DMS53 (cell line): ENCODE data around the gene PCDHGA6.
"Not testable (repeated sequence)": the region's sequence is repeated elsewhere in the genome, so short reads cannot be mapped to it uniquely, and the experiment has no call there.

ENCODE experiments used
- DNase-seq: peaks from one replicate; lab custom pipeline; 2025; lab: John Stamatoyannopoulos, UW

The PCDHGA6 gene

DNA sequence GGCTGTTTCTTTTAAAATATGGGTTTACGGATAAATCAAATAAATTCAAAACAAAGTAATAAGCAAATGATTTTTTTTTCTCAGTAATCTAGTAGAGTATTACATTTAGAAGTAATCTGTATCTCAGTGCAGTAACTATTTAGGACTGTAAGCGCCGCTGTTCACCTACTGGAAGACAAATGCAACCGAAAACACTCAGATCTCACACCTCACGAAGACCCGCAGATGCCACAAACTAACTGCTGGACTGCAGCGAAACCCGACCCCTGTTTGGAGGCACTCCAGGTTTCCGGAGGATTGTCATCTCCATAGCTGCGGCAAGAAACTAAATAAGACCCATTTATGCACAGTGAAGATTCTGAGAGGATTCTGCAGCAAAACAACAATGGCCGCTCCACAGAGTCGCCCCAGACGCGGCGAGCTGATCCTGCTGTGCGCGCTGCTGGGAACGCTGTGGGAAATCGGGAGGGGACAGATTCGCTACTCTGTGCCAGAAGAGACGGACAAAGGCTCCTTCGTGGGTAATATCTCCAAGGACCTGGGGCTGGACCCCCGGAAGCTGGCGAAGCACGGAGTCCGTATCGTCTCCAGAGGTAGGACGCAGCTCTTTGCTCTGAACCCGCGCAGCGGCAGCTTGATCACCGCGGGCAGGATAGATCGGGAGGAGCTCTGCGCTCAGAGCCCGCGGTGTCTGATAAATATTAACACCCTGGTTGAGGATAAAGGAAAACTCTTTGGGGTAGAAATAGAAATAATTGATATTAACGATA lies 18.9 kb downstream of the PCDHGA6 start, which contains the start of gene PCDHGA8:
Gene PCDHGA8 (plus strand): TSS at position 205 of the 770 bp plus-strand sequence. CDS start 181 bp downstream, at position 386.
- peak; percentile 39 for DNase-seq

DNA sequence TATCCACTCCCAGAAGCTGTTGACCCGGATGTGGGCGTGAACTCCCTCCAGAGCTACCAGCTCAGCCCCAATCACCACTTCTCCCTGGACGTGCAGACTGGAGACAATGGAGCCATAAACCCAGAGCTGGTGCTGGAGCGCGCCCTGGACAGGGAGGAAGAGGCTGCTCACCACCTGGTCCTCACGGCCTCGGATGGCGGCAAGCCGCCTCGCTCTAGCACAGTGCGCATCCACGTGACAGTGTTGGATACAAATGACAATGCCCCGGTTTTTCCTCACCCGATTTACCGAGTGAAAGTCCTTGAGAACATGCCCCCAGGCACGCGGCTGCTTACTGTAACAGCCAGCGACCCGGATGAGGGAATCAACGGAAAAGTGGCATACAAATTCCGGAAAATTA lies 19.6 kb downstream of the PCDHGA6 start:
- no peak for DNase-seq

- not testable (repeated sequence) for DNase-seq
Measured at GRCh38 chr5:141394401-141395187, 20.9 kb downstream of the PCDHGA6 start.

- peak; percentile 67 for DNase-seq
Measured at GRCh38 chr5:141397756-141398551, 24.3 kb downstream of the PCDHGA6 start, which contains the start of gene PCDHGB5. Gene PCDHGB5, plus strand, starts transcription at chr5:141397947. Its CDS starts 181 bp downstream, at chr5:141398128.

GRCh38 chr5:141398608-141399007 lies 24.9 kb downstream of the PCDHGA6 start:
- no peak for DNase-seq

- no peak for DNase-seq
Measured at GRCh38 chr5:141399555-141400258, 26.0 kb downstream of the PCDHGA6 start.

DNA sequence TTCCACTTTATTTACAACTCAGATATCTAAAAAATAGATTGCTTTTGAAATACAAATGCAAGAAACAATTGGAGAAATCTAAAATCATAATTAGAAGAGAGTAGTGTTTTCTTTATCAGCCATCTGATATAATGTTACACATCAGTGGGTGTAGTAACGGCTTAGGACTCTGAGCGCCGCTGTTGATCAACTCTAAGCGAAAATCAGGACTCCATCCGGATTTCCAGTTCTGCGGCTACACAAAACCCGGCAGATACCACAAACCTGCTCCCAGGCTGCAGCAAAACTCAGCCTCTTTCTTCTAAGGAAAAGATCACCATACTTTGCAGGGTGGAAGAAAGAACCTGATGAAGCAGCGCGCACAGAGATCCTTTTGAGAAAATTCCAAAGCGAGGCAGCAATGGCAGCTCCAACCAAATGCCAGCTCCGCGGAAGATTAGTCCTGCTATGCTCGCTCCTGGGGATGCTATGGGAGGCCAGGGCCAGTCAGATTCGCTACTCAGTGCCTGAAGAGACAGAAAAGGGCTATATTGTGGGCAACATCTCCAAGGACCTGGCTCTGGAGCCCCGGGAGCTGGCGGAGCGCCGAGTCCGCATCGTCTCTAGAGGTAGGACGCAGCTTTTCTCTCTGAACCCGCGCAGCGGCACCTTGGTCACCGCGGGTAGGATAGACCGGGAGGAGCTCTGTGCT lies 29.0 kb downstream of the PCDHGA6 start, which contains the start of gene PCDHGA9:
Gene PCDHGA9 (plus strand): TSS at position 226 of the 691 bp plus-strand sequence. CDS start 175 bp downstream, at position 401.
- DNase-seq: peak; percentile 67

DNA sequence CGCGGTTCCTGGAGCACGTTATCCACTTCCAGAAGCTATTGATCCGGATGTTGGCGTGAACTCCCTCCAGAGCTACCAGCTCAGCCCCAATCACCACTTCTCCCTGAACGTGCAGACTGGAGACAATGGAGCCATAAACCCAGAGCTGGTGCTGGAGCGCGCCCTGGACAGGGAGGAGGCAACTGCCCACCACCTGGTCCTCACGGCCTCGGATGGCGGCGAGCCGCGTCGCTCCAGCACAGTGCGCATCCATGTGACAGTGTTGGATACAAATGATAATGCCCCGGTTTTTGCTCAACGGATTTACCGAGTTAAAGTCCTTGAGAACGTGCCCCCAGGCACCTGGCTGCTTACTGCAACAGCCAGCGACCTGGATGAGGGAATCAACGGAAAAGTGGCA lies 29.7 kb downstream of the PCDHGA6 start:
- no peak for DNase-seq

- DNase-seq: peak; percentile 78
Measured at GRCh38 chr5:141407790-141408505, 34.3 kb downstream of the PCDHGA6 start, which contains the start of gene PCDHGB6. Gene PCDHGB6, plus strand, starts transcription at chr5:141408021. Its CDS starts 182 bp downstream, at chr5:141408203.

DNA sequence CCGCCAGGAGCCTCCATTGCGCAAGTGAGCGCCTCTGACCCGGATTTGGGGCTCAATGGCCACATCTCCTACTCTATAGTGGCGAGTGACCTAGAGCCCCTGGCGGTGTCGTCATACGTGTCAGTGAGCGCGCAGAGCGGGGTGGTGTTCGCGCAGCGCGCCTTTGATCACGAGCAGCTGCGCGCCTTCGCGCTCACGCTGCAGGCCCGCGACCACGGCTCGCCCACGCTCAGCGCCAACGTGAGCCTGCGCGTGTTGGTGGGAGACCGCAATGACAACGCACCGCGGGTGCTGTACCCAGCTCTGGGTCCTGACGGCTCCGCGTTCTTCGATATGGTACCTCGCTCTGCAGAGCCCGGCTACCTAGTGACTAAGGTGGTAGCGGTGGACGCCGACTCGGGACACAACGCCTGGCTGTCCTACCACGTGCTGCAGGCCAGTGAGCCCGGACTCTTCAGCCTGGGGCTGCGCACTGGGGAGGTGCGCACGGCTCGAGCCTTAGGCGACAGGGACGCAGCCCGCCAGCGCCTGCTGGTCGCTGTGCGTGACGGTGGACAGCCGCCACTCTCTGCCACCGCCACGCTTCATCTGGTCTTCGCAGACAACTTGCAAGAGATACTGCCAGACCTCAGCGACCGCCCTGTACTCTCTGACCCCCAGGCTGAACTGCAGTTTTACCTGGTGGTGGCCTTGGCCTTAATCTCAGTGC lies 36.1 kb downstream of the PCDHGA6 start:
- DNase-seq: no peak

- no peak for DNase-seq
Measured at GRCh38 chr5:141411575-141411974, 37.9 kb downstream of the PCDHGA6 start.

- peak; percentile 86 for DNase-seq
Measured at GRCh38 chr5:141412854-141413539, 39.3 kb downstream of the PCDHGA6 start, which contains the start of gene PCDHGA10. Gene PCDHGA10, plus strand, starts transcription at chr5:141412987. Its CDS starts 189 bp downstream, at chr5:141413176.

DNA sequence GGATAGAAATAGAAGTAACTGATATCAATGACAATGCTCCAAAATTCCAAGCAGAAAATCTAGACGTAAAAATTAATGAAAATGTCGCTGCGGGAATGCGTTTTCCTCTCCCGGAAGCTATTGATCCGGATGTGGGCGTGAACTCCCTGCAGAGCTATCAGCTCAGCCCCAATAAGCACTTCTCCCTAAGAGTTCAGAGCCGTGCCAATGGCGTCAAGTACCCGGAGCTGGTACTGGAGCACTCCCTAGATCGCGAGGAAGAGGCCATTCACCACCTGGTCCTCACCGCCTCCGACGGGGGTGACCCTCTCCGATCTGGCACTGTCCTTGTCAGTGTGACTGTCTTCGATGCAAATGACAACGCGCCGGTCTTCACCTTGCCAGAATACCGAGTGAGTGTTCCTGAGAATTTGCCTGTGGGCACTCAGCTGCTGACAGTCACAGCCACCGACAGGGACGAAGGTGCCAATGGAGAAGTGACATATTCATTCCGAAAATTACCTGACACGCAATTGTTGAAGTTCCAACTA lies 39.9 kb downstream of the PCDHGA6 start:
- DNase-seq: no peak

DNA sequence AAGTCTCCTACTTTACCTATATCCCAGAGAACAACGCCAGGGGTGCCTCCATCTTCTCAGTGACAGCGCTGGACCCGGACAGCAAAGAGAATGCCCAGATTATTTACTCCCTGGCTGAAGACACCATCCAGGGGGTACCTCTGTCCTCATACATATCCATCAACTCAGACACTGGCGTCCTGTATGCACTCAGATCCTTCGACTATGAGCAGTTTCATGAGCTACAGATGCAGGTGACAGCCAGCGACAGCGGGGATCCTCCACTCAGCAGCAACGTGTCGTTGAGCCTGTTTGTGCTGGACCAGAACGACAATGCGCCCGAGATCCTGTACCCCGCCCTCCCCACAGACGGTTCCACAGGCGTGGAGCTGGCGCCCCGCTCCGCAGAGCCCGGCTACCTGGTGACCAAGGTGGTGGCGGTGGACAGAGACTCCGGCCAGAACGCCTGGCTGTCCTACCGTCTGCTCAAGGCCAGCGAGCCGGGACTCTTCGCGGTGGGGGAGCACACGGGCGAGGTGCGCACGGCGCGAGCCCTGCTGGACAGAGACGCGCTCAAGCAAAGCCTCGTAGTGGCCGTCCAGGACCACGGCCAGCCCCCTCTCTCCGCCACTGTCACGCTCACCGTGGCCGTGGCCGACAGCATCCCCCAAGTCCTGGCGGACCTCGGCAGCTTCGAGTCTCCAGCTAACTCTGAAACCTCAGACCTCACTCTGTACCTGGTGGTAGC lies 41.0 kb downstream of the PCDHGA6 start:
- not testable (repeated sequence) for DNase-seq

- not testable (repeated sequence) for DNase-seq
Measured at GRCh38 chr5:141415275-141415618, 41.6 kb downstream of the PCDHGA6 start.

DNA sequence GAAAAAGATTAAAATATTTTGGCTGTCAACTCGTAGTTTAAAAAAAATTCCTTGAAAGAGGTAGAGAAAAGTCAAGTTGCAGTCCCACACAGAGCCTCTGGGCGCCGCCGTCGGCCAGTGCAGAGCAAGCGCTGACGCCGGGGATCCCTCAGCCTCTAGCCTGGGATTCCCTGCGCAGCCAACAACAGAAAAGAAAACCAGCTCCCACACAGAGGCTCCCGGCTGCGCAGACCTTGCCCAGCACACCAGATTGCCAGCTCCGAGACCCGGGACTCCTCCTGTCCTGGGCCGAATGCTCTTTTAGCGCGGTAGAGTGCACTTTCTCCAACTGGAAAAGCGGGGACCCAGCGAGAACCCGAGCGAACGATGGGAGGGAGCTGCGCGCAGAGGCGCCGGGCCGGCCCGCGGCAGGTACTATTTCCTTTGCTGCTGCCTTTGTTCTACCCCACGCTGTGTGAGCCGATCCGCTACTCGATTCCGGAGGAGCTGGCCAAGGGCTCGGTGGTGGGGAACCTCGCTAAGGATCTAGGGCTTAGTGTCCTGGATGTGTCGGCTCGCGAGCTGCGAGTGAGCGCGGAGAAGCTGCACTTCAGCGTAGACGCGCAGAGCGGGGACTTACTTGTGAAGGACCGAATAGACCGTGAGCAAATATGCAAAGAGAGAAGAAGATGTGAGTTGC lies 43.9 kb downstream of the PCDHGA6 start, which contains the start of gene PCDHGB7:
Gene PCDHGB7 (plus strand): TSS at position 184 of the 679 bp plus-strand sequence. CDS start 183 bp downstream, at position 367.
- DNase-seq: peak; percentile 89
